HG02798 (cell line): Measurements from ENCODE around the gene SLC22A17.

Experiments used
- ATAC-seq: cut with Tn5 transposase; IDR thresholded peaks from one replicate; pipeline ENCODE4 v1.9.1; 2021; ENCODE audit warnings: mild to moderate bottlenecking; ENCODE audit not compliant: unreplicated experiment, poor library complexity

SLC22A17 gene

GRCh38 chr14:23365036-23365731 is 12.5 kb upstream of the SLC22A17 start, which contains the start of gene EFS:
Gene EFS (minus strand): TSS chr14:23365172. CDS start chr14:23365025, 147 bp downstream.
- ATAC-seq = no peak

DNA sequence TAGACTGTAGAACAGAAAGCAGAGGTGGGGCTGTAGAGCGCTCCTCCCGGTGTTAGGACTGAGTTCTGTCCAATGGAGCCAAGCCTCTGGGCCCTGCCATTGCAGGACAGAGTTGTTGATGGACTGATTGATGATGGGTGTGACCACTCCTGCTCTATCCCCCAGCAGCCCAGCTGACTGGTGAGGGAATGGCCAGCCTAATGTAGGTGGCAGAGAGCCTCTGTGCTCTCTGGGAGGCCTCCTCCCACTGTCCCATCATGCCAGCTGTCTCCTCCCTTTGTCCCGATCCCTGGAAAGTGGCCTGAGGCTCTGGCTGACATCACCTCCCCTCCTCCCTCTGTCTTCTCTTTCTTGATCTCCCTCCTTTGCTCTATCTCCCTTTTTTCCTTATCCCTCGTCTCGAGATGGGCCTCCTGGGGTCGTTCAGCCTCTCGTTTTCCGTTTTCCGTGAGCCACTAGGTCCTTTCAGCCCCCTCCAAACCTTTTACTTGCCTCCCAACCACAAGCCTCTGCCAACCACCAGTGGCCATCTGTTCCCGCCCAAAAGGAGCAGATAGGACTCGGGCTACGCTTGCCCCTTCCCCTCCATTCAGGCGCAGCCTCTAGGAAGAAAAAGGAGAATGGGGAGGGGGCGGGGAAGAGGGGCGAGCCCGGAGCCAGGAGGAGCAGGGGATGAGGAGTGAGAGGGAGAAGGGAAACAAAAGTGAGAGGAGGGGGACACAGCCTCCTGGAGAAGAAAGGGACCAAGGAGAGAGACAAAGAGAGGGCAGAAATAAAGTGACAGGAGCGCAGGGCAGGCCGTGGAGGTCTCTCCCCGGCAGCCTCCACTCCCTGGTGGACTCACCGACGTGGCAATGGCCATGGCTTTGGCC is 11.7 kb upstream of the SLC22A17 start:
- no peak for ATAC-seq

DNA sequence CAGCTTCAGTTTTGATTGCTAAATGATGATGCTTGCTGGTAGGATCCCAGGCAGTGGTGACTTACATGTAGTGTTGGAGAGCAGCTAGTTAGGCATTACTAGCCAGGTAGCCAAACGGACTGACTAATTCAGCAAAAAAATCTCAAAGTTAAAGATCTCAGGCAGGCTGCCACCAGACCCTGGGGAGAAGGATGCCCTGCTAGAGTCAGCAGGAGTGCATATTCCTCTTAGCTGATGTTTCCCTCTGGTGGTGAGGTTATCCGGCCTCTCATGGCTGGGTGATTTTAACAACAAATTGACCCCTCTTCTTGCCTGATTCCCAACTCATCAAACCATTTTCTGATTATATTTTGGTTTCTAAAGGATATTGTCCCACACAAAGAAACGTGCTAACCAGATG is 9.5 kb upstream of the SLC22A17 start:
- no peak for ATAC-seq

DNA sequence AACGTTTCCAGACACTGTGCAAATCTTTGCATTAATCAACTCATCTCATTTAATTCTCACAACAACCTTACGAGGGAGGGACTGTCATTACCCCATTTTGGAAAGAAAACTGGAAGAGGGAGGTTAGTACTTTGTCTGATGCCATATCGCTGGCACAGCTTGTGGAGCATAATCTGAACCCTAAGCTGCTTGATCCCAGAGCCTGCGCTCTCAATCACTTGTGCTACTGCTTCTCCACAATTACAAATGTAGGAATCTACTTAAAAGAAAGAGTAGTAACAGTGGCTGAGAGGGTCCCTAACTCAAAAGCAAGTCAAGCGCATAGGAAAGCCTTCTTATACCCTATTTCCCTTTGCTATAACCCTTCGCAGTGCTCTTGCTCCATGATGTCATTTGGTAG is 9.1 kb upstream of the SLC22A17 start:
- ATAC-seq = no peak

GRCh38 chr14:23361320-23361719 is 8.6 kb upstream of the SLC22A17 start:
- no peak for ATAC-seq

DNA sequence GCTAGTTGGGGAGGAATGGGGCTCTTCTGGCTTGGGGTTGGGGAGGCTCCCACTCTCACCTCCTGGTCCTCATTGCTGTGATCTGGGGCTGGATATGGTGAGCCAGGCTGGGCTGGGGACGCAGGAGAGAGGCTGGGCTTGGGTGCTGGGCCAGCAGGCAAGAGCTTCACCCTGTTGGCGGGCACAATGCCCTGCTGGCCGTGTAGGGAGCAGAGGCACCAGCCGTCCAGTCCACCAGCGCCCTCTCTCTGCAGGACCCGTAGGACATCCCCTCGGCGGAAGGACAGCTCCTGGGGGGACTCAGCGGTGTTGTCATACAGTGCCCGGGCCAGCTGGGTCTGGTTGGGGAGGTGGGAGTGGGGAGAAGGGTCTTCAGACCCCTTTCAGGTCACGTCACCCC is 7.8 kb upstream of the SLC22A17 start:
- no peak for ATAC-seq

- ATAC-seq = no peak
These were observed 7.2 kb upstream of the SLC22A17 start for GRCh38 chr14:23359722-23360447.

GRCh38 chr14:23359167-23359626 is 6.5 kb upstream of the SLC22A17 start:
- ATAC-seq = no peak

DNA sequence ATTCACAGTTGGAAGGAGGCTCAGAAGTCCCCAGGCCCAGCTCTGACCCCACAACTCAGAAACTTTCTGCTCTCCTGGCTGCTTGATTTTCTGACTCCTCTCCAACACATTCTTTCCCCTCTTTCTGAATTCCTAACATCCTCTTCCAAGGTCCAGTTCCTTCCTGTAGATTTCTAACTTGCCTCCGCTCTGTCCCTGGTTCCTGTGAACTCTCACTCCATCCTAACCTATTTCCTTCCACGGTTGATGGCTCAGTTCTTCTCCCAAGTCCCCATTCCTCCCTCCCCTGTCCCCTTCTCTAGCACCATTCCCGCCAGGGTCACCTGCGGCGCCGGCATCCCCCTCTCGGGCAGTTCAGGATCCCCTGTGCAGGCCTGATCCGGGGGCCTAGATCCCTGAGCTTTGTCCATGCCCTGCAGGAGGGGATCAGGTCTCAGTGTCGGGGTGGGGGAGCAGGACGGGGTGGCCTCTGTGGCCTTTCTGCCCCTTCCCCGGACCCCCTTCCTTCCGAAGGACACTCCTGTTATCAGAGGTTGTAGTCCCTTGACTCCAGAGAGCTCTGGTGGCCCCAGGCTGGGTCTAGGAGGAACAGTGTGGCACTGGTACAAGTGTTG is 6.0 kb upstream of the SLC22A17 start:
- ATAC-seq = no peak

DNA sequence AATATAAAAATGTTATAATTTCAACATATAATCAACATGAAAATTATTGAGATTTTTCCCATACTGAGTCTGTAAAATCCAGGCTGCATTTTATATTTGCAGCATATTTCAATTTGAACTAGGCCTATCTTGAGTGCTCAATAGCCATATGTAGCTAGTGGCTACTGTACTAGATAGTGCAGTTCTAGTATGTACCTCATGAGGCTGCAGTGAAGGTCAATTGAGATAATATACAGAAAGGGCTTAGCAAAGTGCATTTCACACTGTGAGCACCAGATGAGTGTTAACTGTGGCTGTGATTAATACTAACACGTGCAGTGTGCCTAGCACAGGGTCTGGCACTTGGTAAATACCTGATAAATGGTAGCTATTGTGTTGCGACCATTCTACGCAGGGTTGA is 5.4 kb upstream of the SLC22A17 start:
- ATAC-seq = no peak

DNA sequence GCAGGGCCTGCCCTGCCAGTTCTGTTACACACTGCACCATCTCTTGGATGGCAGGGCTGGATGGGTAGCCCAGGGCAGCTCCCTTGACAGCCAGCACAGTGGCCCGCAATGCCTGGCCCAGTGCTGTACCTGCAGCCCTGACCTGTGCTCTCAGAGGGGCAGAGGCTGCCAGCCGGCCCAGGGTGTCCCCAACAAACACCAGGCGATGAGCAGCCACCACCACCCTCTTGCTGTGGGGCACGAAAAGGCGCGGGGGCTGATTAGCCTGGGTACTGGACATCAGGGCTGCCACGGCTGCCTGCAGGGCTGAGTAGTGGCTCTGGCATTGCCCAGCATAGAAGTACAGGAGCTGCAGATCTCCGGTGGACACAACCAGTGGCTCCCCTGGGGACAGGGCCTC is 4.6 kb upstream of the SLC22A17 start:
- ATAC-seq = no peak

DNA sequence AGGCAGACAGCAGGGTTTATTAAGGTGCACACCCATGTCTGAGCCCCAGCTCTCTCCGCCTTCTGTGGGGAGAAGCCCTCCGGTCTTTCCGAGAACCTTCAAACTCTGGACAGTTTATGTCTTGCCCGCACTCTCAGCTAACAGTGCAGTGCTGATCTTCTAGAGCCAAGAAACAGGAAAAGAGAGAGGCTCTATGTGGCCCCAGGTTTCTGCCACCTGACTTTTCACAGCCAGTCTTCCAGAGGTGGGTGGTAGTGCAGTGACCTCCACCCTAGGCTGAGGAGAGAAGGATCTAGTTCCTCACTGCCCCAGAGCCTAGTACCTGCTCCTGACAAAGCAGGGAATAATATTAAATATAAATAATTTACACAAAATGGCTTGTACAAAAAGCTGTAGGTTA is 4.0 kb upstream of the SLC22A17 start:
- ATAC-seq = no peak

GRCh38 chr14:23355871-23356435 is 3.3 kb upstream of the SLC22A17 start:
- ATAC-seq = no peak

DNA sequence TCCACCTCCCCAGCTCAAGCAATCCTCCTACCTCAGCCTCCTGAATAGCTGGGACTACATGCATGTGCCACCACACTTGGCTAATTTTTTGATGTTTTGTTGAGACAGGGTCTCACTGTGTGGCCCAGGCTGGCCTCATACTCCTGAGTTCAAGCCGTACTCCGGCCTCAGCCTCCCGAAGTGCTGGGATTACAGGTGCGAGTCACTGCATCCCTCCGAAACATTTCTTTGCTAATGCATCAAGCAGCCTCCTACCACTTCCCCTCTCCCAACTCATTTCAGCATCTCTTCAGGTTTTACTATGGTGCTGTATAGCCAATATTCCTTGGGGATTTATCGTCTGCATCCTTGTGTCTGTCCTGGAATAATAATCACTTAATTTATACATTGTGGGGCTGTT is 2.3 kb upstream of the SLC22A17 start:
- no peak for ATAC-seq

DNA sequence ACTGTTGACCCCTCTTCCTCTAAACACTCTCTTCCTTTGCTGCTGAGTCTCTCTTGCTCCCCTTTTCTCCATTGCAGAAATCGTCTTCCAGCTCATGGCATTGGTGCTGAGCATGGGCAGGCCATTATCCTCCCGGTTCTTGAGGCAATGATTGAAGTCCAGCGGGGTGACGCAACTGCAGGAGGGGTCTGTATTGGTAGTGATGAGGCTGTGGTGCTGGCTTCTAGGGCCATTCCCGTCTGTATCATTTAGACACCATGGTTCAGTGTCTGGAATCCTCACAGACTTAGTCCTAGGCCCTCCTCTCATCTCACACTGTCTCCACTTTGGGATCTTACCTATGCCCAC is 720 bp upstream of the SLC22A17 start:
- no peak for ATAC-seq

DNA sequence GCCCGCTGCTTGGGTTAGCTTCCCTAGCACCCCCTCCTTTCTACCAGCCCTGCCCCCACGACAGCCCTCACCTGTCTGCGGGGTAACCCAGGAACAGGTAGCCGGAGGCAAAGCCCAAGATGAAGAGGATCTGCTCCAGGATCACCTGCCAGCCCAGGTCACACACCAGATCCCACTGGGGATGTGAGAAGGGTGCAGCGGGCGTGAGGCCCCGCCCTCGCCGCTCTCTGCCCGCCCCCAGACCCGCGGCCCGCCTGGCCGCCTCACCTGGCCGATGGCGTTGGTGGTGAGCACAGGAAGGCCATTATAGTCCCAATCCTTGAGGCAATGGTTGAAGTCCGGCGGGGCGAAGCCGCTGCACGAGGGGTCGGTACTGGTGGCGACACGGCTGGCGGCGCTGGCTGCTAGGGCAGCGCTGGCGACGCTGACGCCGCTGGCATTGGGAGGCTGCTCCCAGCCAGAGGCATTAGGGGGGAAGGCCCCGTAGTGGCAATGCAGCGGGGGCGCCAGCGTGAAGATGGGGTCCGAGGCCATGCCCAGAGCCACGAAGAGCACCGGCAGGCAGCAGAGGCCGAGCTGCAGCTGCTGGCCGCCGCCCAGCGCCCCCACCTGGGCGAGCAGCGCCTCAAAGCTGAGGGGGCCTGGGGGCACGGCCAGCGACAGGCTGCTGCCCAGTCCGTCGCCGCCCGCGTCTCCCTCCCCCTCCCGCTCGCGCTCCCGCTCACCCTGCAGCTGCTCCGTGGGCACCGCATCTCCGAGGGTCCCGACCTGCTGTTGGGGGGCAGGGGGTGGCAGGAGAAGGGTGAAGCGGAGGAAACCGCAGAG is 794 bp downstream of the SLC22A17 start:
- ATAC-seq = no peak

GRCh38 chr14:23349156-23349845 is 3.4 kb downstream of the SLC22A17 start:
- ATAC-seq = no peak

- no peak for ATAC-seq
These were observed 4.4 kb downstream of the SLC22A17 start for GRCh38 chr14:23348297-23348655.
